DOHH2 (cell line): ENCODE results near the gene LCT.

ENCODE experiments used
- H3F3A ChIP-seq: fragments of 200-600 bp; sonication (generic), shearing (Covaris generic); 2 replicates; pipeline ENCODE4 v1.6.0; 2016; ENCODE audit warnings: antibody characterized with exemption, mild to moderate bottlenecking; ENCODE audit not compliant: control insufficient read depth, insufficient read depth
- H3K27ac ChIP-seq: fragments of 200-600 bp; sonication (generic); 2 replicates; pipeline ENCODE4 v1.5.1; 2014; ENCODE audit warnings: low read depth, mild to moderate bottlenecking, low read length, moderate library complexity
- H3K27me3 ChIP-seq: fragments of 200-600 bp; sonication (generic); 2 replicates; pipeline ENCODE4 v1.6.1; 2014; ENCODE audit warnings: mild to moderate bottlenecking, low read length, mixed read lengths; ENCODE audit not compliant: control insufficient read depth
- H3K36me3 ChIP-seq: fragments of 200-600 bp; sonication (generic); 2 replicates; pipeline ENCODE4 v1.6.1; 2014; ENCODE audit warnings: mild to moderate bottlenecking, low read length, moderate library complexity, mixed read lengths; ENCODE audit not compliant: control insufficient read depth
- H3K4me1 ChIP-seq: fragments of 200-600 bp; sonication (generic); 2 replicates; pipeline ENCODE4 v1.6.1; 2014; ENCODE audit warnings: mild to moderate bottlenecking, low read length, mixed read lengths; ENCODE audit not compliant: control insufficient read depth
- H3K4me2 ChIP-seq: fragments of 200-600 bp; sonication (generic); 2 replicates; pipeline ENCODE4 v1.6.0; 2014; ENCODE audit warnings: mild to moderate bottlenecking, low read length, moderate library complexity
- H3K4me3 ChIP-seq: fragments of 200-600 bp; sonication (generic); 2 replicates; pipeline ENCODE4 v1.5.1; 2014; ENCODE audit warnings: mild to moderate bottlenecking, low read length, mixed read lengths
- H3K79me2 ChIP-seq: fragments of 200-600 bp; sonication (generic); 2 replicates; pipeline ENCODE4 v1.6.1; 2014; ENCODE audit warnings: mild to moderate bottlenecking, low read length, mixed read lengths; ENCODE audit not compliant: control insufficient read depth
- H3K9me2 ChIP-seq: fragments of 200-600 bp; sonication (generic); replicated peaks from 2 replicates; pipeline ENCODE4 v1.6.1; 2014; ENCODE audit warnings: mild to moderate bottlenecking, low read length, mixed read lengths; ENCODE audit not compliant: control insufficient read depth
- H3K9me3 ChIP-seq: fragments of 200-600 bp; sonication (generic); 2 replicates; pipeline ENCODE4 v1.6.1; 2014; ENCODE audit warnings: antibody characterized with exemption, low read length, mixed read lengths; ENCODE audit not compliant: control insufficient read depth, insufficient read depth
- H4K20me1 ChIP-seq: fragments of 200-600 bp; sonication (generic); 2 replicates; pipeline ENCODE4 v1.6.0; 2014; ENCODE audit warnings: low read depth, mild to moderate bottlenecking, antibody characterized with exemption, low read length, moderate library complexity; ENCODE audit not compliant: control insufficient read depth, insufficient read depth
- CTCF ChIP-seq: fragments of 200-600 bp; sonication (generic); IDR thresholded peaks from one replicate; pipeline ENCODE4 v1.5.1; 2014; ENCODE audit warnings: antibody characterized with exemption, mild to moderate bottlenecking, low read depth, low read length; ENCODE audit not compliant: poor library complexity, severe bottlenecking
- EZH2phosphoT487 ChIP-seq: fragments of 200-600 bp; sonication (generic); IDR thresholded peaks from 2 replicates; pipeline ENCODE4 v1.6.1; 2017; ENCODE audit warnings: borderline replicate concordance, mild to moderate bottlenecking, antibody characterized with exemption, low read length, moderate library complexity, mixed read lengths

The LCT gene

DNA sequence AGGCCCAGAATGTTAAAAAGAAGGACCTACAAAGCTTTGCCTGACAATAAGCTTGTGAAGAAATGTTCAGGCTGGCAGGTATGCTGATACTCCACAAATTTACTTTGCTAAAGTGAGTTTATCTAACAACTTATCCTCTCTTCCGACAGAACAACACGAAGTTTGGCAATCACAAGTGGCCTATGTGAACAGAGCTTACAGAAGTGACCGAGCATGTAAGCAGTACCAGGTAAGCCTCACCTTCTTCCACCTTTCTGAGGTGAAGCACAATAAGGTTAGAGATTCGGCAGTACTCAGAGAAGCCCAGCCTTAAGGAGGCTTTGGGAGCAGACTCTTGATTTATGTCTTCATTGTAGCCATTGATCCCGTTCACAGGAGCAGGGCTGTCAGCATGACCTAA lies 9.0 kb upstream of the LCT start:
- Histone ChIP-seq H3K36me3 (peaks cover 95% of the 10 kb centered on the region), H3K4me3 (no peak overlapping the region), H3K9me2 (no peaks in the 10 kb centered on the region), H3K4me2 (no peak overlapping the region), H3F3A (peaks cover 17% of the 10 kb centered on the region), H3K27me3 (no peaks in the 10 kb centered on the region), H3K79me2 (no peaks in the 10 kb centered on the region), H3K4me1 (no peaks in the 10 kb centered on the region), H3K9me3 (no peaks in the 10 kb centered on the region), H3K27ac (no peak overlapping the region), H4K20me1 (no peaks in the 10 kb centered on the region)
- TF ChIP-seq CTCF (no peak), EZH2phosphoT487 (no peak)

GRCh38 chr2:135845257-135845656 lies 8.3 kb upstream of the LCT start:
- no peak overlapping the region for H3K27ac ChIP-seq
- no peaks in the 10 kb centered on the region for H3K9me2 ChIP-seq
- no peaks in the 10 kb centered on the region for H3K4me1 ChIP-seq
- H3K79me2 ChIP-seq = no peaks in the 10 kb centered on the region
- no peak overlapping the region for H3K4me2 ChIP-seq
- H3K27me3 ChIP-seq = no peaks in the 10 kb centered on the region
- TF ChIP-seq CTCF (no peak), EZH2phosphoT487 (no peak)
- H3F3A ChIP-seq = peaks cover 16% of the 10 kb centered on the region
- H3K36me3 ChIP-seq = peaks cover 95% of the 10 kb centered on the region
- no peaks in the 10 kb centered on the region for H3K9me3 ChIP-seq
- no peak overlapping the region for H3K4me3 ChIP-seq
- no peaks in the 10 kb centered on the region for H4K20me1 ChIP-seq

GRCh38 chr2:135844301-135844895 lies 7.4 kb upstream of the LCT start:
- Histone ChIP-seq H3K4me2 (no peak overlapping the region), H3K36me3 (peaks cover 93% of the 10 kb centered on the region), H3K9me2 (no peaks in the 10 kb centered on the region), H3K79me2 (no peaks in the 10 kb centered on the region), H3K27ac (no peak overlapping the region), H4K20me1 (no peaks in the 10 kb centered on the region), H3F3A (peaks cover 13% of the 10 kb centered on the region; the same call in 1 of the 2 replicates), H3K4me1 (no peaks in the 10 kb centered on the region), H3K4me3 (no peak overlapping the region), H3K9me3 (no peaks in the 10 kb centered on the region), H3K27me3 (no peaks in the 10 kb centered on the region)
- TF ChIP-seq EZH2phosphoT487 (no peak), CTCF (no peak)

- Histone ChIP-seq H3K79me2 (no peaks in the 10 kb centered on the region), H3K9me3 (no peaks in the 10 kb centered on the region), H3K36me3 (peaks cover 88% of the 10 kb centered on the region), H3K27me3 (no peaks in the 10 kb centered on the region), H3K4me2 (no peak overlapping the region), H3K9me2 (no peaks in the 10 kb centered on the region), H3F3A (peaks cover 16% of the 10 kb centered on the region), H4K20me1 (no peaks in the 10 kb centered on the region), H3K4me3 (no peak overlapping the region), H3K27ac (no peak overlapping the region), H3K4me1 (no peaks in the 10 kb centered on the region)
- TF ChIP-seq CTCF = no peak
- TF ChIP-seq EZH2phosphoT487 = no peak
Observed at GRCh38 chr2:135843671-135844070, 6.7 kb upstream of the LCT start.
